Gastrocnemius medialis (tissue), 4 donors: Measurements from ENCODE around the gene DISC1.
"Not testable (repeated sequence)": the region's sequence is repeated elsewhere in the genome, so short reads cannot be mapped to it uniquely, and the experiment has no call there.

Experiments used
- POLR2A ChIP-seq, 2 donors: fragments of 450-650 bp; IDR thresholded peaks; one replicate each; pipeline ENCODE4 v1.6.1; 2017; ENCODE audit warnings: antibody characterized with exemption in 2 of 2, mild to moderate bottlenecking in 2 of 2, moderate library complexity in 2 of 2
- TF ChIP-seq, protein P1 (sequence below), 5 experiments: fragments of 450-650 bp in 3 of 5; fragments of 200-600 bp in 2 of 5; sonication (generic) in 2 of 5; IDR thresholded peaks in 4 of 5; conservative IDR thresholded peaks in 1 of 5; 1 replicate in 4 of 5; 2 replicates in 1 of 5; pipeline ENCODE4 v1.5.1; 2016 to 2019; ENCODE audit warnings: antibody characterized with exemption in 5 of 5, mild to moderate bottlenecking in 3 of 5, moderate library complexity in 3 of 5

GRCh38 chr1:231642061-231642460 is 15.5 kb downstream of the DISC1 start:
- TF ChIP-seq, protein P1, sequence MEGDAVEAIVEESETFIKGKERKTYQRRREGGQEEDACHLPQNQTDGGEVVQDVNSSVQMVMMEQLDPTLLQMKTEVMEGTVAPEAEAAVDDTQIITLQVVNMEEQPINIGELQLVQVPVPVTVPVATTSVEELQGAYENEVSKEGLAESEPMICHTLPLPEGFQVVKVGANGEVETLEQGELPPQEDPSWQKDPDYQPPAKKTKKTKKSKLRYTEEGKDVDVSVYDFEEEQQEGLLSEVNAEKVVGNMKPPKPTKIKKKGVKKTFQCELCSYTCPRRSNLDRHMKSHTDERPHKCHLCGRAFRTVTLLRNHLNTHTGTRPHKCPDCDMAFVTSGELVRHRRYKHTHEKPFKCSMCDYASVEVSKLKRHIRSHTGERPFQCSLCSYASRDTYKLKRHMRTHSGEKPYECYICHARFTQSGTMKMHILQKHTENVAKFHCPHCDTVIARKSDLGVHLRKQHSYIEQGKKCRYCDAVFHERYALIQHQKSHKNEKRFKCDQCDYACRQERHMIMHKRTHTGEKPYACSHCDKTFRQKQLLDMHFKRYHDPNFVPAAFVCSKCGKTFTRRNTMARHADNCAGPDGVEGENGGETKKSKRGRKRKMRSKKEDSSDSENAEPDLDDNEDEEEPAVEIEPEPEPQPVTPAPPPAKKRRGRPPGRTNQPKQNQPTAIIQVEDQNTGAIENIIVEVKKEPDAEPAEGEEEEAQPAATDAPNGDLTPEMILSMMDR (IDR thresholded peaks at IDR 0.05 in 4 of 5, conservative IDR thresholded peaks at IDR 0.05 in 1 of 5), result not testable (repeated sequence)
- not testable (repeated sequence) for TF ChIP-seq POLR2A (IDR thresholded peaks at IDR 0.05)
